ENCODE results near the gene ST7. TPM values are rescaled to one million over a fixed set of nuclear protein-coding genes. Genes with fewer than 3 reads are reported as not detected.
"Not testable (repeated sequence)": the region's sequence is repeated elsewhere in the genome, so short reads cannot be mapped to it uniquely, and the experiment has no call there.

ST7 gene
- total and polyA plus RNA-seq, 9 donors, result 11.6 to 20.7 (median 15.0) TPM

- no peaks in the 10 kb centered on the region for H3K4me1 ChIP-seq (ENCODE audit: control insufficient read depth, insufficient read depth, low read length)
- H3K27me3 ChIP-seq (ENCODE audit: control insufficient read depth, insufficient read depth, low read length), result peaks cover 6% of the 10 kb centered on the region
- no peak overlapping the region for H3K4me3 ChIP-seq (ENCODE audit: low read length)
- no peaks in the 10 kb centered on the region for H3K36me3 ChIP-seq (ENCODE audit: control insufficient read depth, insufficient read depth, low read length)
- 32% methylated on average over 23 of the region's 25 CpGs for WGBS (ENCODE audit: insufficient coverage)
- no peak overlapping the region for H3K27ac ChIP-seq (ENCODE audit: low read length)
- peak; percentile 82 for DNase-seq
- H3K9me3 ChIP-seq (replicated peaks; ENCODE audit: control insufficient read depth, low read depth, low read length), result no peaks in the 10 kb centered on the region
Measured at GRCh38 chr7:116929914-116930913, 23.1 kb upstream of the ST7 start.

GRCh38 chr7:116932566-116932965 lies 20.7 kb upstream of the ST7 start:
- Histone ChIP-seq H3K27me3 (ENCODE audit: control insufficient read depth, insufficient read depth, low read length) (peaks cover 6% of the 10 kb centered on the region), H3K27ac (ENCODE audit: low read length) (no peak overlapping the region), H3K36me3 (ENCODE audit: control insufficient read depth, insufficient read depth, low read length) (no peaks in the 10 kb centered on the region), H3K9me3 (replicated peaks; ENCODE audit: control insufficient read depth, low read depth, low read length) (no peaks in the 10 kb centered on the region), H3K4me1 (ENCODE audit: control insufficient read depth, insufficient read depth, low read length) (no peaks in the 10 kb centered on the region), H3K4me3 (ENCODE audit: low read length) (no peak overlapping the region)
- WGBS (ENCODE audit: insufficient coverage), result 95% methylated on average over 7 of the region's 7 CpGs
- no peak for DNase-seq

GRCh38 chr7:116933465-116933864 lies 19.8 kb upstream of the ST7 start:
- WGBS (ENCODE audit: insufficient coverage), result no CpG with 5 or more reads among the region's 3 CpGs
- H3K27me3 ChIP-seq (ENCODE audit: control insufficient read depth, insufficient read depth, low read length), result peaks cover 6% of the 10 kb centered on the region
- no peak overlapping the region for H3K27ac ChIP-seq (ENCODE audit: low read length)

GRCh38 chr7:116934580-116934979 lies 18.7 kb upstream of the ST7 start:
- H3K4me1 ChIP-seq (ENCODE audit: control insufficient read depth, insufficient read depth, low read length), result no peaks in the 10 kb centered on the region
- no peaks in the 10 kb centered on the region for H3K9me3 ChIP-seq (replicated peaks; ENCODE audit: control insufficient read depth, low read depth, low read length)
- 71% methylated on average over 1 of the region's 2 CpGs for WGBS (ENCODE audit: insufficient coverage)
- no peak for DNase-seq
- H3K4me3 ChIP-seq (ENCODE audit: low read length), result no peak overlapping the region
- H3K27me3 ChIP-seq (ENCODE audit: control insufficient read depth, insufficient read depth, low read length), result peaks cover 3% of the 10 kb centered on the region
- H3K36me3 ChIP-seq (ENCODE audit: control insufficient read depth, insufficient read depth, low read length), result no peaks in the 10 kb centered on the region
- no peak overlapping the region for H3K27ac ChIP-seq (ENCODE audit: low read length)

More at GRCh38 chr7:116933465-116933864, 19.8 kb upstream of the ST7 start:
- Histone ChIP-seq H3K9me3 (replicated peaks; ENCODE audit: control insufficient read depth, low read depth, low read length) (no peaks in the 10 kb centered on the region), H3K4me3 (ENCODE audit: low read length) (no peak overlapping the region), H3K36me3 (ENCODE audit: control insufficient read depth, insufficient read depth, low read length) (no peaks in the 10 kb centered on the region), H3K4me1 (ENCODE audit: control insufficient read depth, insufficient read depth, low read length) (no peaks in the 10 kb centered on the region)
- no peak for DNase-seq

- not testable (repeated sequence) for H3K4me1 ChIP-seq (ENCODE audit: control insufficient read depth, insufficient read depth, low read length); H3K27me3 ChIP-seq (ENCODE audit: control insufficient read depth, insufficient read depth, low read length); H3K4me3 ChIP-seq (ENCODE audit: low read length); H3K9me3 ChIP-seq (replicated peaks; ENCODE audit: control insufficient read depth, low read depth, low read length); H3K27ac ChIP-seq (ENCODE audit: low read length); H3K36me3 ChIP-seq (ENCODE audit: control insufficient read depth, insufficient read depth, low read length); DNase-seq
- WGBS (ENCODE audit: insufficient coverage), result no CpG with 5 or more reads among the region's 4 CpGs
Measured at GRCh38 chr7:116936844-116937243, 16.5 kb upstream of the ST7 start.

- Histone ChIP-seq H3K4me1 (ENCODE audit: control insufficient read depth, insufficient read depth, low read length) (no peaks in the 10 kb centered on the region), H3K4me3 (ENCODE audit: low read length) (no peak overlapping the region), H3K27me3 (ENCODE audit: control insufficient read depth, insufficient read depth, low read length) (no peaks in the 10 kb centered on the region), H3K27ac (ENCODE audit: low read length) (no peak overlapping the region), H3K9me3 (replicated peaks; ENCODE audit: control insufficient read depth, low read depth, low read length) (no peaks in the 10 kb centered on the region), H3K36me3 (ENCODE audit: control insufficient read depth, insufficient read depth, low read length) (no peaks in the 10 kb centered on the region)
- no CpG with 5 or more reads among the region's 2 CpGs for whole genome bisulfite sequencing (ENCODE audit: insufficient coverage)
- no peak for DNase-seq
Measured at GRCh38 chr7:116938678-116939077, 14.6 kb upstream of the ST7 start.

- Histone ChIP-seq H3K27me3 (ENCODE audit: control insufficient read depth, insufficient read depth, low read length) (no peaks in the 10 kb centered on the region), H3K4me1 (ENCODE audit: control insufficient read depth, insufficient read depth, low read length) (no peaks in the 10 kb centered on the region), H3K9me3 (replicated peaks; ENCODE audit: control insufficient read depth, low read depth, low read length) (no peaks in the 10 kb centered on the region), H3K36me3 (ENCODE audit: control insufficient read depth, insufficient read depth, low read length) (no peaks in the 10 kb centered on the region), H3K4me3 (ENCODE audit: low read length) (no peak overlapping the region), H3K27ac (ENCODE audit: low read length) (no peak overlapping the region)
- DNase-seq, result no peak
- WGBS (ENCODE audit: insufficient coverage), result 91% methylated on average over 4 of the region's 8 CpGs
Measured at GRCh38 chr7:116940689-116941370, 12.5 kb upstream of the ST7 start.

GRCh38 chr7:116942504-116942903 lies 10.8 kb upstream of the ST7 start:
- H3K27me3 ChIP-seq (ENCODE audit: control insufficient read depth, insufficient read depth, low read length), result no peaks in the 10 kb centered on the region
- no peak overlapping the region for H3K27ac ChIP-seq (ENCODE audit: low read length)
- H3K4me1 ChIP-seq (ENCODE audit: control insufficient read depth, insufficient read depth, low read length), result no peaks in the 10 kb centered on the region
- H3K9me3 ChIP-seq (replicated peaks; ENCODE audit: control insufficient read depth, low read depth, low read length), result no peaks in the 10 kb centered on the region
- no peak overlapping the region for H3K4me3 ChIP-seq (ENCODE audit: low read length)
- WGBS (ENCODE audit: insufficient coverage), result 40% methylated on average over 1 of the region's 2 CpGs
- no peaks in the 10 kb centered on the region for H3K36me3 ChIP-seq (ENCODE audit: control insufficient read depth, insufficient read depth, low read length)
- DNase-seq, result no peak

GRCh38 chr7:116948934-116949333 lies 4.4 kb upstream of the ST7 start:
- H3K27ac ChIP-seq (ENCODE audit: low read length), result no peak overlapping the region
- WGBS (ENCODE audit: insufficient coverage), result 58% methylated on average over 3 of the region's 3 CpGs

More at GRCh38 chr7:116948934-116949333, 4.4 kb upstream of the ST7 start:
- no peak for DNase-seq
- H3K36me3 ChIP-seq (ENCODE audit: control insufficient read depth, insufficient read depth, low read length), result no peaks in the 10 kb centered on the region
- H3K27me3 ChIP-seq (ENCODE audit: control insufficient read depth, insufficient read depth, low read length), result no peaks in the 10 kb centered on the region
- no peaks in the 10 kb centered on the region for H3K9me3 ChIP-seq (replicated peaks; ENCODE audit: control insufficient read depth, low read depth, low read length)
- peaks cover 7% of the 10 kb centered on the region for H3K4me1 ChIP-seq (ENCODE audit: control insufficient read depth, insufficient read depth, low read length)
- H3K4me3 ChIP-seq (ENCODE audit: low read length), result no peak overlapping the region
